HUES6 (cell line): Measurements from ENCODE around the gene ABCG2.

Experiments
- H3K27ac ChIP-seq: 2 replicates; pipeline ENCODE4 v1.7.0; 2013; ENCODE audit warnings: low read depth, mild to moderate bottlenecking, low read length, inconsistent platforms
- H3K27me3 ChIP-seq: 2 replicates; pipeline ENCODE4 v1.6.1; 2013; ENCODE audit warnings: low read length; ENCODE audit not compliant: control insufficient read depth, insufficient read depth
- H3K36me3 ChIP-seq: 2 replicates; pipeline ENCODE4 v1.6.1; 2013; ENCODE audit warnings: low read length; ENCODE audit not compliant: control insufficient read depth, insufficient read depth
- H3K4me1 ChIP-seq: 2 replicates; pipeline ENCODE4 v1.6.1; 2013; ENCODE audit warnings: low read length; ENCODE audit not compliant: control insufficient read depth, insufficient read depth
- H3K4me3 ChIP-seq: 2 replicates; pipeline ENCODE4 v1.5.1; 2013; ENCODE audit warnings: low read depth, low read length
- H3K9ac ChIP-seq: one replicate; pipeline ENCODE4 v1.6.1; 2013; ENCODE audit warnings: mild to moderate bottlenecking, low read length
- H3K9me3 ChIP-seq: 2 replicates; pipeline ENCODE4 v1.6.1; 2013; ENCODE audit warnings: low read depth, low read length; ENCODE audit not compliant: control insufficient read depth, insufficient read depth

Gene ABCG2

GRCh38 chr4:88158489-88159228 is at the start of gene ABCG2:
Gene ABCG2 (minus strand): TSS chr4:88158639. CDS start chr4:88139995, 18,644 bp downstream.
- Histone ChIP-seq H3K36me3 (no peaks in the 10 kb centered on the region), H3K4me1 (peaks cover 31% of the 10 kb centered on the region), H3K27me3 (no peaks in the 10 kb centered on the region), H3K4me3 (peak within 1 kb of the TSS; percentile 69), H3K9me3 (no peaks in the 10 kb centered on the region), H3K27ac (peak within 1 kb of the TSS; percentile 69; the same call in 1 of the 2 replicates), H3K9ac (peak within 1 kb of the TSS; percentile 78)

DNA sequence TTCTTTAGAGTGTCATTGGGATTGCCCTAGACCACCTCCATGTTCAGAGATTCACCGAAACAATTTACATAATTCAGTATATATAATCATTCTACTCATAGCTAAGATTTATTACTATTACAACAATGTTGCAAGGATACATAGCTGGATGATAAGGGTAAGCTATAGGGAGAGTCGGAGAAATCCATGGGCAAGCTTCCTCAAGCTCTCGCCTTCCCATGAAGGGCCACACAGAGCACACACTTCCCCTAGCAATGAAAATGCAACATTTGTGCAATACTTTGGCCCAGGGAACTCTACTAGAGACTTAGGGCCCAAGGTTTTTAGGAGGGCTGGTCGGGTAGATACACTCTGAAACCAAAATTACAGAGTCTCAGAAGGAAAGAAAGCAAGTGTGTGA is 49.7 kb upstream of the ABCG2 start:
- Histone ChIP-seq H3K4me3 (no peak overlapping the region), H3K36me3 (no peaks in the 10 kb centered on the region)

GRCh38 chr4:88207171-88207570 is 48.7 kb upstream of the ABCG2 start:
- no peak overlapping the region for H3K9ac ChIP-seq

More for the DNA sequence above, 49.7 kb upstream of the ABCG2 start:
- H3K27me3 ChIP-seq = no peaks in the 10 kb centered on the region
- H3K9me3 ChIP-seq = no peaks in the 10 kb centered on the region
- H3K9ac ChIP-seq = no peak overlapping the region
- no peak overlapping the region for H3K27ac ChIP-seq
- H3K4me1 ChIP-seq = peaks cover 4% of the 10 kb centered on the region; the same call in 1 of the 2 replicates

DNA sequence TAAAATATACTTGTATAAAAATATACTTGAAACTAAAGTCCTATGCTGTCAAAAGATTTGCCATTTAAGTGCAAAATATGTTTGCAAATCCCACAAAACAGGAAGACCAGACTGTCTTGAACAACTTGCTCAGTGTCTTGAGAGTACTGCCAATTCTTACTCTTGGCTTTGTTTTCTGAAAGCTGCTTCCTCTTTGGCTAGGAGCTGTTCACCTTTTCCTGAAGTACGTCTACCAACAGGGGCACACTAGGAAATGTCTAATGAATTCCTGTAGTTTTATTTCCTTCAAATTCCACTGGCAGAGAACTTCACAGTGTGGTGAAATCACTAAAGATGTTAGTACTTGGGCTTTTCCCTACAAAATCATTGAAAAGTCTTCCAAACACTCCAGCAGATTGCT is 46.4 kb upstream of the ABCG2 start:
- no peak overlapping the region for H3K4me3 ChIP-seq
- H3K9me3 ChIP-seq = no peaks in the 10 kb centered on the region
- H3K9ac ChIP-seq = no peak overlapping the region
- no peak overlapping the region for H3K27ac ChIP-seq
- H3K27me3 ChIP-seq = no peaks in the 10 kb centered on the region
- peaks cover 15% of the 10 kb centered on the region for H3K4me1 ChIP-seq
- H3K36me3 ChIP-seq = no peaks in the 10 kb centered on the region

More at GRCh38 chr4:88207171-88207570, 48.7 kb upstream of the ABCG2 start:
- Histone ChIP-seq H3K27me3 (no peaks in the 10 kb centered on the region), H3K9me3 (no peaks in the 10 kb centered on the region), H3K4me3 (no peak overlapping the region), H3K4me1 (peaks cover 11% of the 10 kb centered on the region), H3K27ac (no peak overlapping the region), H3K36me3 (no peaks in the 10 kb centered on the region)

- no peaks in the 10 kb centered on the region for H3K27me3 ChIP-seq
- peaks cover 15% of the 10 kb centered on the region for H3K4me1 ChIP-seq
- H3K9me3 ChIP-seq = no peaks in the 10 kb centered on the region
- H3K9ac ChIP-seq = no peak overlapping the region
- H3K36me3 ChIP-seq = no peaks in the 10 kb centered on the region
- no peak overlapping the region for H3K4me3 ChIP-seq
- no peak overlapping the region for H3K27ac ChIP-seq
Observed at GRCh38 chr4:88202443-88202842, 44.0 kb upstream of the ABCG2 start.

GRCh38 chr4:88200186-88200585 is 41.7 kb upstream of the ABCG2 start:
- Histone ChIP-seq H3K27ac (no peak overlapping the region), H3K9me3 (no peaks in the 10 kb centered on the region), H3K36me3 (no peaks in the 10 kb centered on the region), H3K4me3 (no peak overlapping the region), H3K9ac (no peak overlapping the region), H3K4me1 (peaks cover 32% of the 10 kb centered on the region), H3K27me3 (no peaks in the 10 kb centered on the region)

- no peak overlapping the region for H3K4me3 ChIP-seq
- no peak overlapping the region for H3K9ac ChIP-seq
- no peaks in the 10 kb centered on the region for H3K27me3 ChIP-seq
- no peaks in the 10 kb centered on the region for H3K36me3 ChIP-seq
- no peaks in the 10 kb centered on the region for H3K9me3 ChIP-seq
- H3K27ac ChIP-seq = peak overlapping the region; percentile 12; the same call in 1 of the 2 replicates
- peaks cover 20% of the 10 kb centered on the region for H3K4me1 ChIP-seq
Observed at GRCh38 chr4:88196523-88197185, 38.2 kb upstream of the ABCG2 start.

DNA sequence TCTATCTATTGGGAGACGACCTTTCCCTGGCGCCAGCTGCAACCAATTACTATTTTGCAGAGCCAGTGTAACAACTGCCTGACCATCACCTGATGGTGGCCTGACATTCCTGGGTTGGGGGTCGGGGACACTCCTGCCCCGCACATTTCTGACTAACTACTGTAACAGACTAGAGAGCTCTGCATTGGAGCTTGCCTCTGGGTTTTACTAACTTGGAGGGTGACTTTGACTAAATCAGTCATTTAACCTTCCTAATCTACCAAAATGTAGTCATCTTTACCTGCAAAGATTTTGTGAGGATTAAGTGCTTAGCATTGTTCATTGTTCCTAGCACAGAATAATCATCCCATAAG is 37.5 kb upstream of the ABCG2 start:
- H3K36me3 ChIP-seq = no peaks in the 10 kb centered on the region
- H3K27me3 ChIP-seq = no peaks in the 10 kb centered on the region
- H3K9ac ChIP-seq = peak overlapping the region; percentile 22
- H3K4me1 ChIP-seq = peaks cover 17% of the 10 kb centered on the region
- no peak overlapping the region; the same call in 1 of the 2 replicates for H3K4me3 ChIP-seq
- H3K27ac ChIP-seq = peak overlapping the region; percentile 17; the same call in 1 of the 2 replicates
- H3K9me3 ChIP-seq = no peaks in the 10 kb centered on the region

GRCh38 chr4:88195328-88196012 is 37.0 kb upstream of the ABCG2 start:
- Histone ChIP-seq H3K27me3 (no peaks in the 10 kb centered on the region), H3K9ac (peak overlapping the region; percentile 22), H3K9me3 (no peaks in the 10 kb centered on the region), H3K36me3 (no peaks in the 10 kb centered on the region), H3K27ac (peak overlapping the region; percentile 17; the same call in 1 of the 2 replicates), H3K4me3 (no peak overlapping the region; the same call in 1 of the 2 replicates), H3K4me1 (peaks cover 17% of the 10 kb centered on the region)

DNA sequence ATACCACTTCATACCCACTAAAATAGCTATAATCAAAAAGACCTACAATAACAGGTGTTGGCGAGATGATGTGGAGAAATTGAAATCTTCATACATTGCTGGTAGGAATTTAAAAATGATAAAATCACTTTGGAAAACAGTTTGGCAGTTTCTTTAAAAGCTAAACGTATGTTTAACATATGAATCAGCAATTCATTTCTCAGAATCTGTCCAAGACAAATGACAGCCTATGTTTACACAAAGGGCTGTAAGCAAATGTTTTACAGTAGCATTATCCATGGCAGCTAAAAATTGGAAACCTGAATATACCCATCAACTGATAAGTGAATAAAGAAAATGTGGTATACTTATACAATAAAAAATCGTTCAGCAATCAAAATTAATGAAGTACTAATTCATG is 33.0 kb upstream of the ABCG2 start:
- Histone ChIP-seq H3K36me3 (no peaks in the 10 kb centered on the region), H3K27ac (no peak overlapping the region), H3K4me1 (peaks cover 22% of the 10 kb centered on the region), H3K27me3 (no peaks in the 10 kb centered on the region), H3K9me3 (no peaks in the 10 kb centered on the region), H3K4me3 (no peak overlapping the region), H3K9ac (no peak overlapping the region)
